ENCODE measurements around the gene ZMYND19.
"Not testable (repeated sequence)": the region's sequence is repeated elsewhere in the genome, so short reads cannot be mapped to it uniquely, and the experiment has no call there.

The ZMYND19 gene

DNA sequence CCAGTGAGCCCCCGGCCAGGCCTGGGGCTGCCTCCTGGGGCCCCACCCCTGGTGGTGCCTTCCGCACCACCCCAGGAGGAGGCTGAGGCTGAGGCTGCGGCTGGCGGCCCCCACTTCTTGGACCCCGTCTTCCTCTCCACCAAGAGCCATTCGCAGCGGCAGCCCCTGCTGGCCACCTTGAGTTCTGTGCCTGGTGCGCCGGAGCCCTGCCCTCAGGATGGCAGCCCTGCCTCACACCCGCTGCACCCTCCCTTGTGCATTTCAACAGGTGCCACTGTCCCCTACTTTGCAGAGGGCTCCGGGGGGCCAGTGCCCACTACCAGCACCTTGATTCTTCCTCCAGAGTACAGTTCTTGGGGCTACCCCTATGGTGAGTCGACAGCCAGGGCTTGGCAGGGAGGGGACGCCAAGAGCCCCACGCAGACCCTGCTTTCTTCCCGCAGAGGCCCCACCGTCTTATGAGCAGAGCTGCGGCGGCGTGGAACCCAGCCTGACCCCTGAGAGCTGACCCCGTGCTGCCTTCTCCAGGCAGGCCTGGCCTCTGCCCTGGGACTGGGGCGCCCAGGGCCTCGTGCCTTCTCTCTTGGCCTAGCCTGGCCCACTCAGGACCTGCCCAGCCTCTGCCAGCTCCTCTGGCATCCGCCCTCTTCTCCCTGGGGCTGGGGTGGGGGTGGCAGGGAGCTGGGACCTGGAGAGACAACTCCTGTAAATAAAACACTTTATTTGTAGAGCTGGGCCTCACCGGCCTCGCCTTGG is 24.5 kb upstream of the ZMYND19 start:
- no peak for FAIRE-seq

DNA sequence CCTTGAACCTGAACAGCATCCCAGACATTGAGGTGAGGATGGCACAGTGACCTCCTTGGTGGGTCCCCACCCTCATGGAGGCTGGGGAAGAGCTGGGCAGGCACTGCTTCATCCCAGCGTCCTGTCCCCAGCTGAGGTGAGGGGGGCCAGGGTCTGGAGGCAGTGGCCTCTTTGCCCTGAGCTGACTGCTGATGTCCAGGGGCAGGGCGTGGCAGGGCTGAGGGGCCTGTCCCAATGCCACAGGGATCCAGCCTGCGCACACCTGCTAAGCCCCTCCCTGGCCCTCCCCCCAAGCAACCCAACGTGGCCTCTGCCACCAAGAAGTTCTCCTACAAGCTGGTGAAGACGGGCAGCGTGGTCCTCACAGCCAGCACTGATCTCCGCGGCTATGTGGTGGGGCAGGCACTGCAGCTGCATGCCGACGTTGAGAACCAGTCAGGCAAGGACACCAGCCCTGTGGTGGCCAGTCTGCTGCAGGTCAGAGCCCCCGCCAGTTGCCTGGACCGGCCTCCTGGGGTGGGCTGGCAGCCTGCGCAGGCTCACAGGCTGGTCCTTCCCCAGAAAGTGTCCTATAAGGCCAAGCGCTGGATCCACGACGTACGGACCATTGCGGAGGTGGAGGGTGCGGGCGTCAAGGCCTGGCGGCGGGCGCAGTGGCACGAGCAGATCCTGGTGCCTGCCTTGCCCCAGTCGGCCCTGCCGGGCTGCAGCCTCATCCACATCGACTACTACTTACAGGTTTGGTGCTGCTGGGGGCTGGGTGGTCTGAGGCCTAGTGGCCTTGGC is 23.6 kb upstream of the ZMYND19 start:
- FAIRE-seq (no peak), DNase-seq (ENCODE audit: insufficient read length, low spot score) (no peak)

More for the DNA sequence above, 24.5 kb upstream of the ZMYND19 start:
- no peak for DNase-seq (ENCODE audit: insufficient read length, low spot score)

DNA sequence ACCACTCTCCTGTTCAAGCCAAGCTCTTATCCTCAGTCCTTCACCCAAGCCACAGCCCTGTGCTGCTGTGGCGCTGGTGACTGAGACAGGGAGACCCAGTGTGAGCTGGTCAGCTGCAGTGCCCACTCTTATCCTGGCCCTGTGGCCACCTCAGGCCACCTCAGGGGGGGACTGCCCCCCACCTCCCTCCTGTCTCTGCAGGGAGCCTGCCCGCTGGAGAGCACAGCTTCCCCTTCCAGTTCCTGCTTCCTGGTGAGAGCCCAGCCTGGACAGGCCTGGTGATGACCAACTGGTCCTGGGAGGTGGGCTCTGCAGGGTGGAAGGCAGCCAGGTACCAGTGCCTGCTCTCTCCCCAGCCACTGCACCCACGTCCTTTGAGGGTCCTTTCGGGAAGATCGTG is 22.9 kb upstream of the ZMYND19 start:
- DNase-seq (ENCODE audit: insufficient read length, low spot score) (no peak), FAIRE-seq (no peak)

DNA sequence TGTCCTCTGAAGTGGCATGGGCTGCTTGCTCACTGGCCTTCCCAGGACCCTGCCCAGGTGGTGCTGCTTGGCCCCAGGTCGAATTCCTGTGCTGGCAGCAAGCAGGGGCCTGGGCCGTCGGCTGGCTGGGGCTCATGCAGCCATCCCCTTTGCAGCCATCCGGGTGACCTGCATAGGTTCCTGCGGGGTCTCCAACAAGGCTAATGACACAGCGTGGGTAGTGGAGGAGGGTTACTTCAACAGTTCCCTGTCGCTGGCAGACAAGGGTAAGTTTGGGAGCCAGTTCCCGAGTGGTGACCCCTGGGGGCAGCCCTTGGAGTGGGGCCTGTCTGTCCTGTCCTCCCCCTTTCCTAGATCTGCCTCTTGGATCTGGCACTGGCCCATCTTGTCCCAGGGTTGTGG is 22.4 kb upstream of the ZMYND19 start:
- FAIRE-seq (no peak), DNase-seq (ENCODE audit: insufficient read length, low spot score) (no peak)

DNA sequence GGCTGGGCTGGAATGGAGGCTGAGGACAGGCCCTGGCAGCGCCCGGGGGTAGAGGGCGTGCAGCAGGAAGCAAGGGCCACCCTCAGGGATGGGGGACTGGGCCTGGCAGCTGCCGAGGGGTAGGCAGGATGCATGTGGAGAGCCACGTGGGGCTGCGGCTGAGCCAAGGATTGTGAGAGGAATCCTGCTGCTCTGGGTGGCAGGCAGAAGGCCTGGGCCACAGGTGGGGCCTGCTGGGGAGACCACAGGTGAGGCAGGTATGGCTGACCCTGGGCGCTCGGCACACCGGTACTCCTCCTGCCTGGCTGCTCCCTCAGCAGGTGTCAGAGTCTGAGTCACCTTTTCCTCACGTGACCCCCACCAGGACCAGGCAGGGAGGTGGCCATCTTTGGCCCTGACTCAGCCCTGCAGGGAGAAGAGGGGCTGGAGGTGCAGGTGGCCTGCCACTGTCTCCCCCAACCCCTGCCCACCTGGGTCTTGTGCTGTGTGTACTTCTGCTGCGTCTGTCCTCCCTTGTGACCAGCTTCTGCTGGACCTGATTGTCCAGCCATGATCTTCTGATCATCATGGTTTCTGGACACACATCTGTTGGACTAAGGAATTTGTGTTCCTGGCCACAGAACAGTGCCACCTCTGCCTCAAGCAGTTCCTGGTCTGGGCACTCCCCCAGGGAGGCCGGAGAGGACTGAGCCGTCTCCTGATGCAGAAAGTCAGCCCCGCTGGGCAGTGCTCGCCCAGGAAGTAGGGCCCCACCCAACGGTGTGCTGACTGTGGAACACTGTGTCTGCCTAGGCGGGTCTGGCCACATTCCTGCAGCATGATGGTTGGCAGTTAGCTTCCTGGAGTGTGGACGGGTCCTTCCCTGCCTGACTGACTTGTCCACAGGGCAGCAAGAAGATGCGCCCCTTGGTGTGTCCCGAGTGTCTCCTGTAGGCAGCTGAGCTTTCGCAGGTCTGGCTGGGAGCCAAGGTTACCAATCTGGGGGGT is 21.6 kb upstream of the ZMYND19 start:
- no peak for FAIRE-seq

DNA sequence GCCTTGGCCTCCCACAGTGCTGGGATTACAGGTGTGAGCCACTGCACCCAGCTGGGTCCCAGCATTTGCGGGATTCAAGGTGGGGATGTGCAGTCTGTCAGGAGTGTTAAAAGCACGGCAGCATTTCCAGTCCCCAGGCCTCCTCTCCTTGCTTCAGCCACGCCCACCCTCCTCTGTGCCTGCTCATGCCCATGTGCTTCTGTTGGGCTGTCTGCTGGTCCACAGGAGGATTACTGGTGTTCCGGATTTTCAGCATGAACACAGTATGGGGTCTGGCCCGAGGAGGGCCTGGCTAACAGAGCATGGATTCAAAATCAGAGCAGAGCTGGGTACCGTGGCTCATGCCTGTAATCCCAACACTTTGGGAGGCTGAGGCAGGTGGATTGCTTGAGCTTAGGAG is 20.6 kb upstream of the ZMYND19 start:
- no peak for DNase-seq (ENCODE audit: insufficient read length, low spot score)
- no peak for FAIRE-seq

More for the DNA sequence above, 21.6 kb upstream of the ZMYND19 start:
- no peak for DNase-seq (ENCODE audit: insufficient read length, low spot score)

DNA sequence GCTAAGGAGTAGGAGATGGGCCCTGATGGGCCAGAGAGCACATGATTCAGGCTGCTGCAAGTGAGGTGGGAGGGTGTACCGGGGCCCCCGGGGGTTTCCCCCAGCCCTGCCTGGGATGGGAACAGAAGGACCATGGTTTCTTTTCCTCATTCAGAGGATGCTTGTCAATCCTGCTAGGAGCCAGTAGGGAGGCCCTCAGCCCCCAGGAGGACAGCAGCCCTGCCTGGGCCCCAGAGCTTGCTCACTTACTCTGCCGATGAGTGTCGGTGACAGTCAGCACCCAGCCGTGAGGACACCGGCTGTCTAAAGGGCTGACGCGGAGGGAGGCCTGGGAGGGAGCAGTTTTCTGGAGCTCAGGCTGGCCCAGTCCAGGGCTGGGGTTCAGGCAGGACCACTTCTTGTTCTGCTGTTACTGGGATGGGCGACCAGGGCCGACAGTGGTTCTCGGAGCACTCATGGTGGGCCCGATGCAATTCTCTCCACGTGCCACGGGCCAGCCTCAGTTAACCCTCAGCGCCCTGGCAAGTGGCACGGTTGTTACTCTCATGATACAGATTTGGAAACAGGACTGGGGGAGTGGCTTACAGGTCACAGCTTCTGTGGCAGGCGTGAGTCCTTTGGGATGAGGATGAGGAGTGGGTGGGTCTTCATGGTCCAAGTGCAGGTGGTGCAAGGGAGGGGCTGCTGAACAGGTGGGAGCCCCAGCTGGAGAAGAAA is 17.0 kb upstream of the ZMYND19 start:
- no peak for FAIRE-seq
- DNase-seq (ENCODE audit: insufficient read length, low spot score) = no peak

DNA sequence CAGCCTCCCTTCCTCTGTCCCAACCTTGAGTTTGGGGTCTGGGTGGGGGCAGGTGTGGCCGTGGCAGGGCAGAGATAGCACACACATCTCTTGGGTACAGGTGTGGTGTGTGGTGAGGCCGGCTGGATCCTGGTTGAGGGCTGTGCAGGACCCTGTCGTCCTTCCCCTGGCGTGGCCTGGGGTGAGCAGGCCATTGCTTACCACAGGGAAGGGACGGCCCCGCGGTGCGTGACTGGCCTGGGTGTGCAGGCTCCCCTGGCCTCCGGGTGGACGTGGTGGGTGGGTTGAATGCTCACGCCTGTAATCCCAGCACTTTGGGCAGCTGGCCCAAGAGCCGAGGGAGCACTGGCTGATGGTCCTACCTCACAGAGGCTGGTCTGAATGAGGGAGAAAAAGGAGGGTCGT is 16.4 kb upstream of the ZMYND19 start:
- DNase-seq (ENCODE audit: insufficient read length, low spot score) = no peak

DNA sequence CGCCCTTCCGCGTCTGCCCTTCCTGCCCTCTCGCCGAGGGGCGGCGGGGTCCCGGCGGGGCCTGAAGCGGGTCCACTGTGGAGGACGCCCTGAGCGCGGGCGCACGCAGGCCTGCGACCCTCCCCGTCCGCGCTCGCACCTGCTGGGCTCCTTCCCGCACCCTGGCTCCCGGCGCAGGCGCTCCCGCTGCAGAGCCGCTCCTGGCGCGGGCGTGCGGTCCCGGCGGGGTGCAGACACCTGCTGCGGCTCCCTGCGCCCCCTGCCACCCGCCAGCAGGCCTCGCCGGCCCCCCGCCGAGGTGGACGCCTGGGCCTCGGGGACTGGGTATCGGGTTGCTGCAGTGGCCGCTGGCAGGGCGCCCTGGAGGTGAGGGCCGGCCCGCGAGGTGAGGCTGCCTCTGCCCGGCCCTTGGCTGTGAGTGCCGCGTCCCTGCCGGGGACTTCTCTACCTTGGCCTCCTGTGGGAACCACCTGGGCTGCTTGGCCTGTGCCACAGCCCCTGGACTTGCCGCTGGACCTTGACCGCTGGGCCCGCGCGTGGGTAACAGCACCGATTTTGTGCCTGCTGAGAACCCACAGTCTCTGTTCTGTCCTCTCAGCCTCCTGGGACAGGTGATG is 15.8 kb upstream of the ZMYND19 start:
- DNase-seq (ENCODE audit: insufficient read length, low spot score) (no peak), FAIRE-seq (no peak)

More for the DNA sequence above, 16.4 kb upstream of the ZMYND19 start:
- FAIRE-seq = no peak

DNA sequence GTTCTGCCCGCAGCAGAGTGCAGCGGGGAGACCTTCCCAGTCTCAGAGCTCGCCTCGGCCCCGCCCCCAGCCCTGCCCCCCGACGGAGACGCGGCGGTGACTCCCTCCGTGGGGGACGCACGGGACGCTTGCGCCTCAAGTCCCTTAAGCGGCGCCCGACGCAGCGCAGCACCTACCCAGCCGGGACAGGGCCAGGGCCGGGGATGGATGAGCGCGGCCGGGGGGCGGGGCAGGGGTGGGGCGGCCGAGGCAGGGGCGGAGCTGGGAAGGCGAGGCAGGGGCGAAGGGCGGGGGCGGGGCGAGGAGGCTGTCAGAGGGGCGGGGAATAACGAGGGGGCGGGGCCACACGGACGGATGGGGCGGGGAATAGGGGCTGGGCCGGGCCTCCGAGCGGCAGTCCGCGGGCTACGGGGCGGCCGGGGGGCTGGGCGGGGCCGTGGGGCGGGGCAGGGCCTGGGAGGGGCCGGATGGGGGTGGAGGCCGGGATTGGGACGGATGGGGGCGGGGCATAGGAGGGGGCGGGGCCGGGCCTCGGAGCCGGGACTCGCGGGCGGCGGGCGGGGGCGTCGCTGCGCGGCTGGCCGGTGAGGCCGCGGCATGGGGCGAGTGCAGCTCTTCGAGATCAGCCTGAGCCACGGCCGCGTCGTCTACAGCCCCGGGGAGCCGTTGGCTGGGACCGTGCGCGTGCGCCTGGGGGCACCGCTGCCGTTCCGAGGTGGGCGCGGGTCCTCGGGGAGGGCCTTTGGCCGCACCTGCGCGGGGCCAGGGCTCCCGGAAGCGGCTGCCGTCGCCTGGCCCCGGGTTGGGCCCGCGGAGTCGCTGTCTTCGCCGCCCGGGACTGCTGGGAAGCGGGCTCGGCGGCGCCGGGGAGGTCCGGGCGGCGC is 15.1 kb upstream of the ZMYND19 start, which contains the start of gene ARRDC1:
Gene ARRDC1, plus strand, starts transcription at position 566 of the 884 bp plus-strand sequence. Its CDS starts 32 bp downstream, at position 598.
- DNase-seq (ENCODE audit: insufficient read length, low spot score) (peak; percentile 90), FAIRE-seq (peak; percentile 87)

DNA sequence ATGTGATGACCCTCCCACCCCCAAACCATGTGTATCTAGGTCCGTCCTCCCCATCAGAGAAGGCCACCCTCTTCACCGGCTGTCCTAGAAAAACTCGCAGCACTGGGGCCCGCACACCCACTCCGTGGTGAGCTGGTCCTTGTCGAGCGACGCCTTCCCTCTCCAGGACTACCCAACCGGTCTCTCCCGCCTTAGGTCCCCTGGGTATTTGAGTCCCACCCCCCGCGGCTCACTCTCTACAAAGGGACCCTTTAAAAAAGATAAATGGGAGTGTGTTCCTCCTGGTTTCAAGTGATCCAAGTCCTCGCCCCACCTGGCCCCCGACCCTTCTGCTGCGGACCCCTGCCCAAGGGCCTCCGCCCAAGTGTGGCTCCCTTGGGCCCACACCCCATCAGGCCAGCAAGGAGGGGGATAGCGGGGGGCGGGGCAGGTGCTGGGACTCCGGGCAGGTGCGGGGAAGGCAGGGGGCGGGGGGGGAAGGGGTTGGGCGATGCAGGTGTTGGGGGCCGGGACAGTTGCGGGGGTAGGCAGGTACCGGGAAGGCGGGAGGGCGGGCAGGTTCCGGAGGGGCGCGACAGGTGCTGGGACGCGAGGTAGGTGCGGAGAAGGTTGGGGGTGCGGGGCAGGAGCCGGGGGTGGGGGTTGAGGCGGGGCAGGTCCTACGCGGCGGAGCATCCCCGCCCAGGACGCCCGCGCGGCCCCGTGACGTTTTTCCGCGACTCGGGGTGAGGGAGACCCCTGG is 14.2 kb upstream of the ZMYND19 start:
- no peak for DNase-seq (ENCODE audit: insufficient read length, low spot score)
- FAIRE-seq = no peak

DNA sequence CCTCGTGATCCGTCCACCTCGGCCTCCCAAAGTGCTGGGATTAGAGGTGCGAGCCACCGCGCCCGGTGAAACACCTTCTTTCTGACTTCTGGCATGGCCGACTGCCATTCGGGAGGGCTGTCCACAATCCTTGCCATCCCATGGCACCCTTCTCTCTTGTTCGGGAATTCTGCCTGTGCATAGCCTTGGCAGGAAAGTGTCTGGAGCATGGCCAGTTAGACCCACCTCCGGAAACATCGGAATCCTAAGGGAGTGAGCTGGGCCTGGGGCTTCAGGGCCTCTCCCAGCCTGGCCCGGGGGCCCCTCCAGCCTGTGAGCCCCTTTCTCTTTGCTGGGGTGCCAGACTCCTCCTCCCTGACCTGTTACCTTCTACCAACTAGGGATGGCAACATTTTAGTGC is 13.6 kb upstream of the ZMYND19 start:
- DNase-seq (ENCODE audit: insufficient read length, low spot score) (no peak), FAIRE-seq (no peak)

DNA sequence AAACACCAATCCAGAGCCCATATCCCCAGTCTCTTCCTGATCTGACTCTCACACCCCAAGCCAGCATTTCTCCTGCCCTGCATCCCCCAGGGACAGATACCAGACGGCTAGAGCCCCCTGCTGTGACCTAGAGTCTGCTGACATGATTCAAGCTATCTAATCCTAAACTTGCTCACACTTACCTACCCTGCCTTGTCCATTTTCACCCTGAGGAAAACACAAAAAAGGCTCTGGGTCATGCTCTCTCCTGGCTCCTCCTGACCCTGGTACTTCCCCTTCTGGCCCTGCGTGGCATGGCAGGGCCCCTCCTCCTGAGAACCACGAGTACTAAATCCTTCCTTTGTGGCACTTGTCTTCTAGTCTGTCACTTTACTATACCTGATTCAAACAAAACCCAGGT is 12.3 kb upstream of the ZMYND19 start:
- DNase-seq (ENCODE audit: insufficient read length, low spot score) (no peak), FAIRE-seq (no peak)

DNA sequence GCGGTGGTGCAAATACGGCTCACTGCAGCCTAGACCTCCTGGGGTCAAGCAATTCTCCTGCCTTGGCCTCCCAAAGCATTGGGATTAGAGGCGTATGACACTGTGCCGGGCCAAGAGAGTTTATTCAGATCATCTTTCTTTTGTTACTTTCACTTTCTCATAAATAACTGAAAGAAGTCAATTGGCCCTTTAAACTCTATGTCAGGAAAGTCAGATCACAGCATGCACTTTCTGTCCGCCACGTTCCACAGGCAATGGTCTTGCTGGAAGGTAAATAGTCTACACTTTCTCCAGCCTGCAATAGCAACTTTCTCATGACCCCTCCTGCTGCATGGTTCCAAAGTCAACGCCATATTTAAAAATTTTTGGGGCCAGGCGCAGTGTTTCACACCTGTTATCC is 8.6 kb upstream of the ZMYND19 start:
- no peak for FAIRE-seq
- no peak for DNase-seq (ENCODE audit: insufficient read length, low spot score)

DNA sequence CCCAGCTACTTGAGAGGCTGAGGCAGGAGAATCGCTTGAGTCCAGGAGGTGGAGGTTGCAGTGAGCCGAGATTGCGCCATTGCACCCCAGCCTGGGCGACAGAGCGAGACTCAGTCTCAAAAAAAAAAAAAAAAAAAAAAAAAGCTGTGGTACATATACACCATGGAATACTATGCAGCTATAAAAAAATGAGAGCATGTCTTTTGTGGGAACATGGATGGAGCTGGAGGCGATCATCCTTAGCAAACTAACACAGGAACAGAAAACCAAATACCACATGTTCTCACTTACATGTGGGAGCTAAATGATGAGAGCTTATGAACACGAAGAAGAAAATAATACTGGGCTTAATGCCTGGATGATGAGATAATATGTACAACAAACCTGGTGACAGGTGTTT is 6.3 kb upstream of the ZMYND19 start:
- DNase-seq (ENCODE audit: insufficient read length, low spot score); FAIRE-seq: not testable (repeated sequence)

DNA sequence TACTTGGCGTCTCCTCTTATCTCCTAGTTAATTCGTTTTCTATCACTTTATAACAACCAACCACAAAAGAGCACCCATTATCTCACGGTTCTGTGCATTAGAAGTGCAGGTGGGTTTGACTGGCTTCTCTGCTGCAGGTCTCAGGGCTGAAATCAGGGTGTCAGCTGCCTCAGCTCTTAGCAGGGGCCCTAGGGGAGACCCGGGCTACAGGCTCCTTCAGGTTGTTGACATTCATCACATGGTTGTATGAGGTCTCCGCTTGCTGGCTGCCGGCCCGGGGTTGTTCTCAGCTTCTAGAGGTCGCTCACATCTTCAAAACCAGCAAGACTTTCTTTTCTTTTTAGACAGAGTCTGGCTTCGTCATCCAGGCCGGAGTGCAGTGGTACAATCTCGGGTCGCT is 2.9 kb upstream of the ZMYND19 start:
- FAIRE-seq = no peak
- DNase-seq (ENCODE audit: insufficient read length, low spot score) = no peak

DNA sequence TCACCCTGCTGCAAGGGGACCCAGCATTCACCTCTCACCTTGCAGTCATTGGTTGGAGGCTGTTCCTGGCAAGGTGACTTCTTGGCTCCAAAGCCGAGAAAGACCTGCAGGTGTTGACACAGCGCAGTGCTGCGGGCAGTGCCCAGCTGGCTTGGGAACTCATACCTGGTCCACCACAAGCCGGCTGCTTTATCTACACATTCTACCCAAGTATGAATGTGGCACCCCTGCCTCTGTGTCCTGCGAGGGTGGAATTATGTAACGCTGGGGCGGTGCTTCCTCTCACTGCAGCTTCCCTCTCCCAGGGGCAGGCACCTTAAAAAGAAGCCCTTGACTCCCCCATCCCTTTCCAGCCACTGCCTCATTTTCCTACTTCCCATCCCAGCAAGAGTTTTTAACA is 2.5 kb upstream of the ZMYND19 start:
- FAIRE-seq = no peak
- no peak for DNase-seq (ENCODE audit: insufficient read length, low spot score)

DNA sequence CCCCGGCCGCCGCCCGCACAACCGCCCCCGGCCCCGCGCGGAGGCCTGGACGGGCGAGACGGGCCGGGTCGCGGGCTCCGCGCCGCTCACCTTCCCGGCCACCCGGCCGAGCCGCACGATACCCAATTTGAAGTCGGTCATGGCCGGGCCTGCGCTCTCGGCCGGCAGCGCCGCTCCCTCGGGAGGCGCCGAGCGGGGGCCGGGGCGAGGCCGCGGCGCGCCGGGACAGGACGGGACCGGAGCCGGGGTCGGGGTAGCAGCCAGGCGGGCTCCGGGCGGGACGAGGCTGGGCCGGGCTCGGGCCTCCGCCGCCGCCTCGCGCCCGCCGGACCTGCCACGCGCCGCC is 216 bp downstream of the ZMYND19 start:
- DNase-seq (ENCODE audit: insufficient read length, low spot score) = no peak
- no peak for FAIRE-seq

Data from GM19239 (cell line).